HG02678 (cell line): Measurements from ENCODE around the gene TBCK.

Source experiments
- ATAC-seq: cut with Tn5 transposase; IDR thresholded peaks from one replicate; pipeline ENCODE4 v1.9.1; 2021; ENCODE audit warnings: mild to moderate bottlenecking, moderate library complexity; ENCODE audit not compliant: unreplicated experiment

TBCK gene

GRCh38 chr4:105998171-105999063, 317.6 kb downstream of the TBCK start:
- ATAC-seq: no peak

DNA sequence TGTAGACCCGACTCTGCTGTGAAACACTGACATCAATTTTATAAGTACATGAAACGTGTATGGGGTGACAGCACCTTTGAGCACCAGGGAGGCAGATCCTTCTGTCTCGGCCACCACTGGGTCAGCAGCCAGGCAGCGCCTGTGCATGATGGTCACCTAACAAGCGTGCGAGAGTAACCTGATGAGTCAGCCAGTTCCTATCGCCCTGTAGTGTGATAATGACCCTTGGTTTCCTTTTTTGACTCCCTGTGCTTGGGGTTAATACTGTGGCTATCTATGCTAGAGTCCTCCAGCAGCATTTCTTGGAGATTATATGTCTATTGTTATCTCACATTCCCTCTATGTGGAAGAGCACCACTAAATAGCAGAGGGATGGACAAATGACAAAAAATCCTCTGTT, 319.2 kb downstream of the TBCK start:
- no peak for ATAC-seq

GRCh38 chr4:105994841-105995501, 321.0 kb downstream of the TBCK start:
- ATAC-seq: no peak

- ATAC-seq: no peak
These were observed 321.9 kb downstream of the TBCK start for GRCh38 chr4:105994061-105994460.

- no peak for ATAC-seq
These were observed 323.2 kb downstream of the TBCK start for GRCh38 chr4:105992641-105993305.

DNA sequence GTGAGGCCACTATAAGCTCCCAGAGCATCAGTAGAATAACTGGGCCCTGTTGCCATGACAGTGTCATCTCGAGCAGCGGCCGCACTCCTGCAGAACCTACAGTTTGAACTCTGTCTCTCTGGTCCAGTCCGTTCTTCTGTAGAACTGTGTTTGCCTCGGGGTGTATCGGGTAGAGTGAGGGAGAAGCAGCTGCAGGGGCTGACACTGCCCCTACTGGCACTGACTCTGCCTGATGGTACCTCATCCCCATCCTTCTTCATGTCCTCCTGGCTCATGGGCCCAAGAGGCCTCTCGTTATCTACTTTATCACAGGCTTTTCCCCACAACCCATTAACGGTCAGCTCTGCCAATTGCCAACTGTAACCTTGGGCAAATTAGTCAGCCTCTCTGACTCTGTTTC, 324.3 kb downstream of the TBCK start:
- no peak for ATAC-seq
